ENCODE results near the gene TBC1D14. TPM values are rescaled to one million over a fixed set of nuclear protein-coding genes. Genes with fewer than 3 reads are reported as not detected.

TBC1D14 gene
- total and polyA plus RNA-seq, 2 donors from 2014 or later, result 44.9 to 77.7 TPM

DNA sequence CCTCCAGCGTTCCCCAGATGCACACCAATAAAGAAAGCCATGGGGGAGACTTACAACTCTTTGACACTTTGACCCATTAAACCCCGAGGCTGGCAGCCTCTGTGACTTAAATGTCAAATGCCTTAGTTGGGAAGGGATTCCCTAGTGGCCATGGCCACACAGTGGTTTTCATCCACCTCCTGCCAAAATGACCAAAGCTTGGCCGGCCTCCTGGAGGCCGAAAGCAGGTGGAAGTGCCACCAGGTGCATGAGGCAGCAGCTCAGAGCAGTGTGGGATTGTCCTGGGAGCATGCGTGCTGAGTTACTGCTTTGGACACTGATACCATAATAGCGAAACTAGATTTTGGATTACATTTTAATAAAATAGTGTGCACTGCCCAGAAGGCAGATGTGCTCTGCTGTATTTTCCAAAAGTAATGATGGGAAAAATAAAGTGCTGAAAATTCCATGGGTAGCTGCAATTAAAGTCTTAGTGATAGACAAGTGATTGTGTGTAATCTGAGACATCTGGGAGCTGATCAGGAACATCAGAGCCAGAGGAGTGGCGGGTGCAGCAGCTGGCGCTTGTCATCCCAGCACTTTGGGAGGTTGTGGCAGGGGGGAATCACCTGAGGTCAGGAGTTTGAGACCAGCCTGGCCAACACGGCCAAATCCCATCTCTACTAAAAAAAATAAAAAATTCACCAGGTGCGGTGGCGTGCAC, 93.7 kb downstream of the TBC1D14 start:
- Histone ChIP-seq H3K9me3 (ENCODE audit: control insufficient read depth in 2 of 3, insufficient read depth in 1 of 3, low read length in 3 of 3) (no peaks in the 10 kb centered on the region), H3K36me3 (ENCODE audit: control insufficient read depth in 2 of 3, insufficient read depth in 3 of 3, low read length in 3 of 3) (peaks cover 0 to 50% (median 32%) of the 10 kb centered on the region in 3 donors), H3K9ac (ENCODE audit: low read length in 3 of 3) (no peak overlapping the region), H3K4me3 (ENCODE audit: low read length in 3 of 3) (no peak overlapping the region), H3K27ac (ENCODE audit: low read depth in 2 of 2, low read length in 2 of 2) (no peak overlapping the region), H3K27me3 (ENCODE audit: control insufficient read depth, insufficient read depth, low read length) (no peaks in the 10 kb centered on the region), H3K4me1 (ENCODE audit: control insufficient read depth in 2 of 3, insufficient read depth in 2 of 3, low read depth in 1 of 3, low read length in 3 of 3) (peaks cover 0 to 18% (median 10%) of the 10 kb centered on the region in 3 donors)
- TF ChIP-seq, protein P1, sequence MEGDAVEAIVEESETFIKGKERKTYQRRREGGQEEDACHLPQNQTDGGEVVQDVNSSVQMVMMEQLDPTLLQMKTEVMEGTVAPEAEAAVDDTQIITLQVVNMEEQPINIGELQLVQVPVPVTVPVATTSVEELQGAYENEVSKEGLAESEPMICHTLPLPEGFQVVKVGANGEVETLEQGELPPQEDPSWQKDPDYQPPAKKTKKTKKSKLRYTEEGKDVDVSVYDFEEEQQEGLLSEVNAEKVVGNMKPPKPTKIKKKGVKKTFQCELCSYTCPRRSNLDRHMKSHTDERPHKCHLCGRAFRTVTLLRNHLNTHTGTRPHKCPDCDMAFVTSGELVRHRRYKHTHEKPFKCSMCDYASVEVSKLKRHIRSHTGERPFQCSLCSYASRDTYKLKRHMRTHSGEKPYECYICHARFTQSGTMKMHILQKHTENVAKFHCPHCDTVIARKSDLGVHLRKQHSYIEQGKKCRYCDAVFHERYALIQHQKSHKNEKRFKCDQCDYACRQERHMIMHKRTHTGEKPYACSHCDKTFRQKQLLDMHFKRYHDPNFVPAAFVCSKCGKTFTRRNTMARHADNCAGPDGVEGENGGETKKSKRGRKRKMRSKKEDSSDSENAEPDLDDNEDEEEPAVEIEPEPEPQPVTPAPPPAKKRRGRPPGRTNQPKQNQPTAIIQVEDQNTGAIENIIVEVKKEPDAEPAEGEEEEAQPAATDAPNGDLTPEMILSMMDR (IDR thresholded peaks at IDR 0.05; ENCODE audit: borderline replicate concordance, extremely low read depth, insufficient read depth), result no peak
- intact Hi-C loops (cut with DNase I), result no loop called here
- peak in 2 of 5 donors; percentile 13 to 23 for DNase-seq
- no peak for FAIRE-seq

DNA sequence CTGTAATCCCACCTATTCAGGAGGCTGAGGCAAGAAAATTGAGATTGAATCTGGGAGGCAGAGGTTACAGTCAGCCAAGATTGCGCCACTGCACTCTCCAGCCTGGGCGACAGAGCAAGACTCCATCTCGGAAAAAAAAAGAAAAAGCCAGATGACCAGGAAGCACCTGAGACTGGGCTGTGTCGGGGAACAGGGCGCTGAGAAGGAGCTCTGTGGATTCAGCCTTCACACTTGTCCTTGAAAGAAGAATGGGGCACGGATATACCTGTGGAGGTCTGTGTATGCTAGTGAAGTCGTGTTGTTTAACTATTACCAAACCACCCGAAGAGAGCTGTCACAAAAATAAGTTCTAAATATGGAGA, 94.2 kb downstream of the TBC1D14 start:
- TF ChIP-seq, protein P1 (IDR thresholded peaks at IDR 0.05; ENCODE audit: borderline replicate concordance, extremely low read depth, insufficient read depth), result no peak
- Histone ChIP-seq H3K4me3 (ENCODE audit: low read length in 3 of 3) (no peak overlapping the region), H3K27ac (ENCODE audit: low read depth in 2 of 2, low read length in 2 of 2) (no peak overlapping the region), H3K4me1 (ENCODE audit: control insufficient read depth in 2 of 3, insufficient read depth in 2 of 3, low read depth in 1 of 3, low read length in 3 of 3) (peaks cover 0 to 18% (median 10%) of the 10 kb centered on the region in 3 donors), H3K36me3 (ENCODE audit: control insufficient read depth in 2 of 3, insufficient read depth in 3 of 3, low read length in 3 of 3) (peaks cover 0 to 52% (median 32%) of the 10 kb centered on the region in 3 donors), H3K9ac (ENCODE audit: low read length in 3 of 3) (no peak overlapping the region), H3K9me3 (ENCODE audit: control insufficient read depth in 2 of 3, insufficient read depth in 1 of 3, low read length in 3 of 3) (no peaks in the 10 kb centered on the region), H3K27me3 (ENCODE audit: control insufficient read depth, insufficient read depth, low read length) (no peaks in the 10 kb centered on the region)
- DNase-seq (peak in 1 of 5 donors; percentile 8), FAIRE-seq (no peak)
- intact Hi-C loops (cut with DNase I), result no loop called here

DNA sequence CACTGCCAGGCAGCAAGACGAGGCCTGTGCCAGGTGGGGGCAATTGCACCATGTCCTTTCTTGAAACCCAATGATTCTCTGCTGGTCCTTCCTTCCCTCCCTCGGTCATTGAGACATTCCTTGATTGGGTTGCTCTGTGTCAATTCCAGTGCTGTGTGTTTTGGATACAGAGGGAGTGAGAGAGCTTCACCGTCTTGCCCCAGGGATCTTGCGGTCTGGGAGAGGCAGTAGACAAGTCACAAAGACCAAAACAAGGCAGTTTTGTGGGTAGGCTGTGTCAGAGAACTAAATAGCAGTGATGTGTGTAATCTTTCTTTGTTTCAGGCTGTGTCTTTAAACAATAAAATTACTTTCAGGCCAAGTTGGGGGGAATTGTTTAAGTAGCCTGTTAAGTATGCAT, 94.7 kb downstream of the TBC1D14 start:
- no peak for DNase-seq
- Histone ChIP-seq H3K27me3 (ENCODE audit: control insufficient read depth, insufficient read depth, low read length) (no peaks in the 10 kb centered on the region), H3K36me3 (ENCODE audit: control insufficient read depth in 2 of 3, insufficient read depth in 3 of 3, low read length in 3 of 3) (peaks cover 0 to 52% (median 28%) of the 10 kb centered on the region in 3 donors), H3K9ac (ENCODE audit: low read length in 3 of 3) (no peak overlapping the region), H3K4me1 (ENCODE audit: control insufficient read depth in 2 of 3, insufficient read depth in 2 of 3, low read depth in 1 of 3, low read length in 3 of 3) (peaks cover 0 to 18% (median 6%) of the 10 kb centered on the region in 3 donors), H3K4me3 (ENCODE audit: low read length in 3 of 3) (no peak overlapping the region), H3K27ac (ENCODE audit: low read depth in 2 of 2, low read length in 2 of 2) (peak overlapping the region in 1 of 2 donors; percentile 5), H3K9me3 (ENCODE audit: control insufficient read depth in 2 of 3, insufficient read depth in 1 of 3, low read length in 3 of 3) (no peaks in the 10 kb centered on the region)
- intact Hi-C loops (cut with DNase I), result no loop called here
- TF ChIP-seq, protein P1 (IDR thresholded peaks at IDR 0.05; ENCODE audit: borderline replicate concordance, extremely low read depth, insufficient read depth), result no peak
- no peak for FAIRE-seq

All from kidney (tissue), 14 donors.